ENCODE measurements around the gene OSBPL8. TPM values are rescaled to one million over a fixed set of nuclear protein-coding genes. Genes with fewer than 3 reads are reported as not detected.

The OSBPL8 gene
- total and polyA plus RNA-seq, 12 donors, result 3.7 to 154 (median 45.1) TPM

- peaks cover 0 to 17% of the 10 kb centered on the region in 2 donors for H3K4me1 ChIP-seq (replicated peaks in 1 of 2)
- H3K27ac ChIP-seq, result no peak overlapping the region
- 81 to 86% (median 82%) methylated on average over 1 of the region's 1 CpG for WGBS, 4 donors
- no peak for DNase-seq
- intact Hi-C loops (cut with DNase I), result no loop called here
- no peaks in the 10 kb centered on the region for H3K36me3 ChIP-seq (replicated peaks in 1 of 2)
- peaks cover 0 to 8% (median 8%) of the 10 kb centered on the region in 3 donors for H3K9me3 ChIP-seq (replicated peaks in 1 of 3)
- H3K4me3 ChIP-seq, result no peak overlapping the region
- TF ChIP-seq POLR2A (IDR thresholded peaks at IDR 0.05), result no peak
- TF ChIP-seq CTCF (IDR thresholded peaks at IDR 0.05), result no peak
- H3K27me3 ChIP-seq, result no peaks in the 10 kb centered on the region
Observed at GRCh38 chr12:76424941-76425340, 134.6 kb downstream of the OSBPL8 start.

GRCh38 chr12:76422543-76423438 lies 136.8 kb downstream of the OSBPL8 start:
- H3K27me3 ChIP-seq, result no peaks in the 10 kb centered on the region
- H3K4me3 ChIP-seq, result no peak overlapping the region
- H3K36me3 ChIP-seq (replicated peaks in 1 of 2), result no peaks in the 10 kb centered on the region
- no peak for DNase-seq
- H3K9me3 ChIP-seq (replicated peaks in 1 of 3), result peaks cover 0 to 8% (median 8%) of the 10 kb centered on the region in 3 donors
- intact Hi-C loops (cut with DNase I), result no loop called here
- no peak for TF ChIP-seq CTCF (IDR thresholded peaks at IDR 0.05)
- TF ChIP-seq POLR2A (IDR thresholded peaks at IDR 0.05), result no peak
- no peak overlapping the region for H3K27ac ChIP-seq
- WGBS, 4 donors, result 72 to 79% (median 77%) methylated on average over 9 of the region's 9 CpGs
- H3K4me1 ChIP-seq (replicated peaks in 1 of 2), result peaks cover 0 to 13% of the 10 kb centered on the region in 2 donors

- H3K4me1 ChIP-seq (replicated peaks in 1 of 2), result peaks cover 0 to 13% of the 10 kb centered on the region in 2 donors
- no peak for TF ChIP-seq POLR2A (IDR thresholded peaks at IDR 0.05)
- no peak for TF ChIP-seq CTCF (IDR thresholded peaks at IDR 0.05)
- DNase-seq, result no peak
- H3K4me3 ChIP-seq, result no peak overlapping the region
- H3K36me3 ChIP-seq (replicated peaks in 1 of 2), result no peaks in the 10 kb centered on the region
- WGBS, 4 donors, result 76 to 90% (median 81%) methylated on average over 2 of the region's 2 CpGs
- H3K9me3 ChIP-seq (replicated peaks in 1 of 3), result peaks cover 0 to 8% (median 8%) of the 10 kb centered on the region in 3 donors
- no peak overlapping the region for H3K27ac ChIP-seq
- H3K27me3 ChIP-seq, result no peaks in the 10 kb centered on the region
- intact Hi-C loops (cut with DNase I), result no loop called here
Observed at GRCh38 chr12:76422154-76422542, 137.4 kb downstream of the OSBPL8 start.

- Histone ChIP-seq H3K36me3 (replicated peaks in 1 of 2) (no peaks in the 10 kb centered on the region), H3K4me1 (replicated peaks in 1 of 2) (peaks cover 0 to 13% of the 10 kb centered on the region in 2 donors), H3K27me3 (no peaks in the 10 kb centered on the region), H3K9me3 (replicated peaks in 1 of 3) (peaks cover 0 to 8% (median 8%) of the 10 kb centered on the region in 3 donors), H3K4me3 (no peak overlapping the region), H3K27ac (no peak overlapping the region)
- intact Hi-C loops (cut with DNase I), result no loop called here
- TF ChIP-seq CTCF (IDR thresholded peaks at IDR 0.05) (no peak), POLR2A (IDR thresholded peaks at IDR 0.05) (no peak)
- DNase-seq, result no peak
- WGBS, 4 donors, result 91 to 100% (median 95%) methylated on average over 2 of the region's 2 CpGs
Observed at GRCh38 chr12:76421046-76421445, 138.5 kb downstream of the OSBPL8 start.

All from adrenal gland (tissue), 12 donors.